Osteocyte (in vitro differentiated cells): ENCODE results near the gene CRACR2B. TPM values are rescaled to one million over a fixed set of nuclear protein-coding genes. Genes with fewer than 3 reads are reported as not detected.

Experiments
- DNase-seq: peaks from one replicate; pipeline ENCODE4 v3.0.0; 2021; ENCODE audit warnings: mixed read lengths; ENCODE audit not compliant: unreplicated experiment; ENCODE audit errors: extremely low spot score
- H3K27ac Mint-ChIP-seq: one replicate; pipeline ENCODE4 v1.8.0; 2021; ENCODE audit warnings: mild to moderate bottlenecking, mixed read lengths; ENCODE audit not compliant: unreplicated experiment
- H3K27me3 Mint-ChIP-seq: one replicate; pipeline ENCODE4 v1.8.0; 2021; ENCODE audit warnings: mixed read lengths; ENCODE audit not compliant: unreplicated experiment
- H3K36me3 Mint-ChIP-seq: one replicate; pipeline ENCODE4 v1.8.0; 2021; ENCODE audit warnings: mixed read lengths; ENCODE audit not compliant: unreplicated experiment
- H3K4me1 Mint-ChIP-seq: one replicate; pipeline ENCODE4 v1.8.0; 2021; ENCODE audit warnings: mixed read lengths; ENCODE audit not compliant: unreplicated experiment
- H3K4me3 Mint-ChIP-seq: one replicate; pipeline ENCODE4 v1.8.0; 2021; ENCODE audit warnings: mild to moderate bottlenecking, moderate library complexity, mixed read lengths; ENCODE audit not compliant: unreplicated experiment
- H3K9me3 Mint-ChIP-seq: one replicate; pipeline ENCODE4 v1.8.0; 2021; ENCODE audit warnings: mixed read lengths; ENCODE audit not compliant: unreplicated experiment
- CTCF ChIP-seq: fragments of 200-600 bp; sonication (generic); IDR thresholded peaks from 2 replicates; pipeline ENCODE4 v1.5.0; 2021; ENCODE audit warnings: antibody characterized with exemption, mild to moderate bottlenecking, moderate library complexity
- total RNA-seq: library from RNA; stranded (reverse); gene quantifications from 2 replicates; pipeline ENCODE4 v1.2.1, GENCODE V29; 2021

The CRACR2B gene
- total RNA-seq, 1 donor from 2014 or later, result 4.2 TPM

- H3K9me3 Mint-ChIP-seq, result no peaks in the 10 kb centered on the region
Measured at GRCh38 chr11:843086-843734, 15.5 kb downstream of the CRACR2B start.

GRCh38 chr11:843818-844692, 16.3 kb downstream of the CRACR2B start:
- Mint-ChIP-seq H3K4me3 (peak overlapping the region; percentile 85), H3K27ac (peak overlapping the region; percentile 93), H3K36me3 (peaks cover 8% of the 10 kb centered on the region), H3K27me3 (no peaks in the 10 kb centered on the region), H3K4me1 (peaks cover 57% of the 10 kb centered on the region), H3K9me3 (no peaks in the 10 kb centered on the region)
- no peak for TF ChIP-seq CTCF
- peak; percentile 95 for DNase-seq

More at GRCh38 chr11:843086-843734, 15.5 kb downstream of the CRACR2B start:
- Mint-ChIP-seq H3K36me3 (peaks cover 8% of the 10 kb centered on the region), H3K27me3 (no peaks in the 10 kb centered on the region), H3K4me1 (peaks cover 57% of the 10 kb centered on the region), H3K27ac (peak overlapping the region; percentile 93), H3K4me3 (peak overlapping the region; percentile 85)
- no peak for DNase-seq
- TF ChIP-seq CTCF, result peak; percentile 16

GRCh38 chr11:844693-845644, 17.2 kb downstream of the CRACR2B start:
- Mint-ChIP-seq H3K27me3 (no peaks in the 10 kb centered on the region), H3K9me3 (no peaks in the 10 kb centered on the region), H3K36me3 (peaks cover 6% of the 10 kb centered on the region), H3K4me3 (peak overlapping the region; percentile 73), H3K4me1 (peaks cover 56% of the 10 kb centered on the region), H3K27ac (peak overlapping the region; percentile 96)
- TF ChIP-seq CTCF, result peak; percentile 23
- peak; percentile 97 for DNase-seq

GRCh38 chr11:845872-846495, 18.3 kb downstream of the CRACR2B start:
- Mint-ChIP-seq H3K36me3 (no peaks in the 10 kb centered on the region), H3K9me3 (no peaks in the 10 kb centered on the region), H3K4me3 (peak overlapping the region; percentile 40), H3K4me1 (peaks cover 48% of the 10 kb centered on the region), H3K27ac (peak overlapping the region; percentile 96), H3K27me3 (no peaks in the 10 kb centered on the region)
- no peak for TF ChIP-seq CTCF
- DNase-seq, result no peak
